GM18502 (cell line): ENCODE data around the gene HIVEP2.

Experiments used
- ATAC-seq: cut with Tn5 transposase; IDR thresholded peaks from one replicate; pipeline ENCODE4 v1.9.1; 2021; ENCODE audit warnings: mild to moderate bottlenecking; ENCODE audit not compliant: unreplicated experiment, poor library complexity

HIVEP2 gene

GRCh38 chr6:142945446-142946180 is 637 bp upstream of the HIVEP2 start:
- ATAC-seq, result peak; percentile 11

GRCh38 chr6:142944124-142945048 is 590 bp downstream of the HIVEP2 start:
- ATAC-seq, result peak; percentile 11

DNA sequence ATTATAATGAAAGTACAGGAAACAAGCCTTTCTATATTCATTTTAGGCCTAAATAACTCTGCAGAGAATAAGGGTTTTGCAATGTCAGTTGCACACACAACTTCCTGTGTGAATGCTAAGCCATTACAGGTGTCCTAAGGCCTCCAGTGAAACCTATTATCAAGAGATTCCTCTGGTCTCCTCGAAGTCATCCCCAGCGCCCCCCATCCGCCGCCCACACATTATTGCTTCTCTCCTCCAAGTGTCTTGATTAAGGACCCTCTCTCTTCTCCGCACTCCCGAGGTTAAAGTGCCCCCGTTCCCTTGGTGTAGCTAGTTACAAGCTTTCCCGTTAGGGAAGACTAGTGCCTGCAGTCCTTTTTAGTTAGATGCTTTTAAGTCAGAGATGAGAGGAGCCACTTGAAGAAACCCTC is 1.3 kb downstream of the HIVEP2 start:
- ATAC-seq, result no peak

DNA sequence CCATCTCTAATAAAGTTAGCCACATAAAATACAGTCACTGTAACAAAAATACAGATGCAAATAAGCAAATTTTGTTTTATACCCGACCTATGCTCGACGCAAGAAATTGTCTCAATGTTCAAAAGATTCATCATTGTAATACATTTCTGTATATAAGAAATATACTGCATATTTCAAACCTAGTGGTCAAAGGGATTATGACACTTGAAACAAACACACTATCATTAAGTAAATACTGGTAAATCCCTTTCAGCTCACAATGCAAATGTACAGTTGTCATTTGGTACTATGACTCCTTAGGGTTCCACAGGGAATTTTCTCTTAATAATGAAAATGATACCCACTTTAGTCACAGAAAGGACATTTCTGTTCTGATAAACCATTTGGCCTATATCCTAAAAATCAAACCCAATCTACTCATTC is 2.2 kb downstream of the HIVEP2 start:
- no peak for ATAC-seq

DNA sequence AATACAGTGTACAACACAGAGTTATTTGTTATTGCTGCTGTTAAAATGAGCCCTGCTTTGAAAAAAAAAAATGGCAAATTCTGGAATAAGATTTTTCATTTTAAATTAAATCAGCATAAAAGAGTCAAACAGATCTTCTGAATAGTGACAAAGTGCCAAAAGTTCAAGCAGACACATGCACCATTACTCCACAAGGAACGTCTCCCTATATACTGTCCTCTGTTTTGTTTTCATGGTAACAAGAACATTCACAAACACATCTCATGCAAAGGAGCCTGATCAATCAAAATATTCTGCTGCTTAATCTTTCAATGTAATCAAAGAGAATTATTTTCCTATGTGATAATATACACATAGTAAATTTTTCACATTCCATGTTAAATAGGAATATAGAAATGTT is 2.7 kb downstream of the HIVEP2 start:
- no peak for ATAC-seq

GRCh38 chr6:142941018-142941417 is 4.0 kb downstream of the HIVEP2 start:
- no peak for ATAC-seq

- no peak for ATAC-seq
Measured at GRCh38 chr6:142940487-142940886, 4.5 kb downstream of the HIVEP2 start.

DNA sequence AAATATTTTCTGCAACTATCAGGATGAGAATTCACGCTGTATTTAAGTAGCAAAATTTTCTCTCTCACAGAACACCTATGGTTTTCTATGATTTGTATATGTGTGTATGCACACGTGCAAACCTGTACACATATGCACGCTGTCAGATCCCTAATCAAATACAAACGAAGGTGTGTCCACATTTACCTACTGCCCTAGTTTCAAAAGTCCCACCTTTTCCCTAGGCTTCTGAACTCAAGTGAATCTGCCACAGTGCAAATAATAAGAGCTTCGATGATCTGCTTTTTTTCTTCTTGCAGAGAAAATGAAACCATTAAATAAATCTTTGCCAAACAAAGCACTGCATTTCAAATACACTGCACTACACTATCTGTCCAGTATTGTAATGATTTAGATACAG is 6.5 kb downstream of the HIVEP2 start:
- no peak for ATAC-seq

GRCh38 chr6:142937986-142938385 is 7.0 kb downstream of the HIVEP2 start:
- no peak for ATAC-seq

DNA sequence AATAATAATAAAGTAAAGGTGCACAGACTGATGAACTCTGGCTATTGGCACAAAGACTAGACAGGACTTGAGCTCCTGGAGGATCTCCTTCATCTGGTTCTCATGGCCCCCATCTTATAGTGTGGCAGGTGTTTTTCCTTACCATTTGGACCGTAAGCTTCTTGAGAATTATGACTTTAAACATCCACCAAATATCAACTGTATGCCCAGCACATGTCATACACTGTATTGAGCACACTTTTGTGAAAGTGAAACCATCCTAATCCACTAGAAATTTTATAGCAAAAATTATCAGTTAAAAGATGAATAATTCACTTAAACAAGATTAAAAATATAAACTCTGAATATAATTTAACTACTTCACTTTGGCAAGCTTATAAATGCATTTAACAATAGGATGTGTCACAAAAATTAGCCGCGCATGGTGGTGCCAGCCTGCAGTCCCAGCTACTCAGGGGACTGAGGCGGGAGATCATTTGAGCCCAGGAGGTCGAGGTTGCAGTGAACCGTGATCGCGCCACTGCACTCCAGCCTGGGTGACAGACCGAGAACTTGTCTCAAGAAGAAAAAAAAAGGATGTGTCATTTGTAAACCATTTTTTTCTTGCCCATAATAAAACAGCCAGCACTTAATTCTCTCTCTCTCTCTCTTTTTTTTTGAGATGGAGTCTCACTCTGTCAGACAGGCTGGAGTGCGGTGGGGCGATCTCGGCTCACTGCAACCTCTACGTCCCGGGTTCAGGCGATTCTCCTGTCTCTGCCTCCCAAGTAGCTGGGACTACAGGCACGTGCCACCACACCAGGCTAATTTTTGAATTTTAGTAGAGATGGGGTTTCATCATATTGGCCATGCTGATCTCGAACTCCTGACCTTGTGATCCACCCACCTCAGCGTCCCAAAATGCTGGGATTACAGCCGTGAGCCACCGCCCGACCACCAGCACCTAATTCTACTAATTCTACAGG is 9.1 kb downstream of the HIVEP2 start:
- ATAC-seq, result peak; percentile 59

GRCh38 chr6:142934599-142934998 is 10.4 kb downstream of the HIVEP2 start:
- ATAC-seq, result peak; percentile 40

DNA sequence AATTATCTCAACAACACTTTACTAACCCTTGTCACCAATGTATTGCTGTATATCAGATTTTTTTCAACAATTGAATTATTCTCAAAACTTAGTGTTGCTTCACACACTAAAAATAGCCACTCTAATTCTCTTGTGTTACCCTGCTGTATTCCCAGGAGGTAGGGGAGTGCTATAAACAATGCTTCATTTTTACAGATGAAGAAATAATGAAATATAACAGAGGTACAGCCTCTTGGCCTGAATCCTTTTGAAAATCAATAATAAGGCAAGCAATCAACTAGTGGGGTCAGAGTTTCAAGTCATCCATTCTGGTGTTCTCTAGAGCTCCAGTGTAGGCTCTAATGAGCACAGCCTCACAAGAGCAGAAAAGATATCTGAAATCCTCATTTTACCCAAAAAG is 10.9 kb downstream of the HIVEP2 start:
- no peak for ATAC-seq

GRCh38 chr6:142933701-142934100 is 11.3 kb downstream of the HIVEP2 start:
- no peak for ATAC-seq

- no peak for ATAC-seq
Measured at GRCh38 chr6:142932889-142933288, 12.1 kb downstream of the HIVEP2 start.

GRCh38 chr6:142929751-142930358 is 15.1 kb downstream of the HIVEP2 start:
- ATAC-seq, result no peak

DNA sequence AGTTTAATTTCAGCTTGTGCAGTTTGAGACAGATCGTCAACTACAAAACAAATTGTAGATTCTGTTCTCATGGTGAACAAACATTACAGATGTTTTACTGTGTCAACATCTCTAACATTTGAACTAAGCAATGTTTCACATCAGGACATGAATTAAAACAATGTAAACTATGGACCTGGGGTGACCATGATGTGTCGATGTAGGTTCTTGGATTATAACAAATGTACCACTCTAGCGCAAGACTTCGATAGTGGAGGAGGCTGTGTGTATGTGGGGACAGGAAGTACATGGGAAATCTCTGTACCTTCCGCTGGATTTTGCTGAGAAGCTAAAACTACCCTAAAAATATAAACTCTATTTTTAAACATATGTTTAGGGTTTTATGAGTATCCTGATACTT is 17.1 kb downstream of the HIVEP2 start:
- ATAC-seq, result peak; percentile 25

DNA sequence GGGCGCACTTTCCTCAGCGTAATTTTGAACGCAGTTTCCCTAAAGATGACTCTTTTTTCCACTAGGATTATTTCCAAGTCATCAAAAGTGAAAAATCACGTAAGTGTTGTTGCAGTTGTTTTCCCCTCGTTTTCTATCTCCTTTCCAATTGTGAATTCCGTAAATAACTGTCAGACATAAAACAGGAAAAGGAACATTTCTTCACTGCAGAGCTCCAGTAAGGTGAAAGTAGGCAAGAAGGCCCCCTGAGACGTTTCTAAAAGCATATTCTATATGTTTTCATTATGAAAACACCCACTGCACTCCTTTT is 17.8 kb downstream of the HIVEP2 start:
- no peak for ATAC-seq

GRCh38 chr6:142926494-142927270 is 18.3 kb downstream of the HIVEP2 start:
- ATAC-seq, result peak; percentile 91

DNA sequence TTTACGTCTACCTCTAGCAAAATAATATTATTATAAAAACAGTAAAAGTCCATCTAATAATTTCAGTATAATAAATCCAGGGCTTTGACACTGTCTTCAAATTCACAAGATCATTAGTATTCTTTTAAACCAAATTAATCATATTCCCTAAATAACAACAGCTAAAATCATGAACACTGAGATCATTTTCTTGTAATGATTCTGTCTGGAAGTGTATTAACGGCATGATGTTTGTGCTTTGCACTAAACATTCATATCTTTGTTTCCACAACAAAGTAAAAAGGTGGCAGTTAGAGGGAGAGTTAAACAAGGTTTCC is 18.8 kb downstream of the HIVEP2 start:
- no peak for ATAC-seq
